Measurements from ENCODE around the gene ITPR1. TPM values are rescaled to one million over a fixed set of nuclear protein-coding genes. Genes with fewer than 3 reads are reported as not detected.

Gene ITPR1
- total and polyA plus RNA-seq, 2 experiments from 2014 or later, result 17.6 to 28.8 TPM

GRCh38 chr3:4743371-4743770 lies 250.2 kb downstream of the ITPR1 start:
- Histone ChIP-seq H3K4me3 (no peak overlapping the region), H3K27ac (no peak overlapping the region), H3K4me1 (ENCODE audit: low read depth) (no peaks in the 10 kb centered on the region), H3K27me3 (no peaks in the 10 kb centered on the region), H3K36me3 (no peaks in the 10 kb centered on the region), H3K9me3 (ENCODE audit: low read depth) (no peaks in the 10 kb centered on the region)
- TF ChIP-seq, protein P1, sequence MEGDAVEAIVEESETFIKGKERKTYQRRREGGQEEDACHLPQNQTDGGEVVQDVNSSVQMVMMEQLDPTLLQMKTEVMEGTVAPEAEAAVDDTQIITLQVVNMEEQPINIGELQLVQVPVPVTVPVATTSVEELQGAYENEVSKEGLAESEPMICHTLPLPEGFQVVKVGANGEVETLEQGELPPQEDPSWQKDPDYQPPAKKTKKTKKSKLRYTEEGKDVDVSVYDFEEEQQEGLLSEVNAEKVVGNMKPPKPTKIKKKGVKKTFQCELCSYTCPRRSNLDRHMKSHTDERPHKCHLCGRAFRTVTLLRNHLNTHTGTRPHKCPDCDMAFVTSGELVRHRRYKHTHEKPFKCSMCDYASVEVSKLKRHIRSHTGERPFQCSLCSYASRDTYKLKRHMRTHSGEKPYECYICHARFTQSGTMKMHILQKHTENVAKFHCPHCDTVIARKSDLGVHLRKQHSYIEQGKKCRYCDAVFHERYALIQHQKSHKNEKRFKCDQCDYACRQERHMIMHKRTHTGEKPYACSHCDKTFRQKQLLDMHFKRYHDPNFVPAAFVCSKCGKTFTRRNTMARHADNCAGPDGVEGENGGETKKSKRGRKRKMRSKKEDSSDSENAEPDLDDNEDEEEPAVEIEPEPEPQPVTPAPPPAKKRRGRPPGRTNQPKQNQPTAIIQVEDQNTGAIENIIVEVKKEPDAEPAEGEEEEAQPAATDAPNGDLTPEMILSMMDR (IDR thresholded peaks at IDR 0.05; ENCODE audit: low read depth, low read length), result no peak
- DNase-seq (ENCODE audit: low read depth in 1 of 2, low spot score in 1 of 2), result no peak

DNA sequence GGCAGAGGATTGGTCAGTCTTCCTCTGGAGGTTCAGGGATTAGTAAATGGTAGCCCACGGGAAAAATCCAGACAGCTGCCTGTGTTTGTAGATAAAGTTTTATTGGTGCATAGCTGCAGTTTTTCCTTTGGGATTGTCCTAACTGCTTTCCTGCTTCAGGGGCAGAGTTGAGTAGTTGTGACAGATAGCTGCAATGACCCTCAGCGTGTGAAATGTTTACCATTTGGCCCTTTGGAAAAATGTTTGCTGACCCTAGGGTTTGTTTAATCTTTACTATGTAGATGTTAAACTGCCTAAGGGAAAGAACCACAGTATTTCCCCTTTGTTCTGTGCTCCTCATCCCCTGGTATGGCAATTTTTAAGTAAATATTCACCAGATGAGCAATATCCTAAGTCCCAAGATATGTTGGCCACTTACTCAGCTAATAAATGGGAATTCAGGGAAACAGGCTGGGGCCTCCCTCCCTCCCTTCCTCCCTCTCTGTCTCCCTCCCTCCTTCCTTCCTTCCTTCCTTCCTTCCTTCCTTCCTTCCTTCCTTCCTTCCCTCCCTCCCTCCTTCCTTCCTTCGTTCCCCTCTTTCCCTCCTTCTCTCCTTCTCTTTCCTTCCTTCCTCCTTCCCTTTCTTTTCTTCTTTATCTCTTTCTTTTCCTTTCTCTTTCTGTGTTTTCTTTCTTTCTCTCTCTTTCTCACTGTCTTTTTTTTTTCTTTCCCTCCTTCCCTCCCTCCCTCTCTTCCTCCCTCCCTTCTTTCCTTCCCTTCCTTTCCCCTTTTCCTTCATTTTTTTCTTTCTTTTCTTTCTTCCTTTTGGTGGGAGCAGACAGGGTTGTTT lies 251.5 kb downstream of the ITPR1 start:
- no peak overlapping the region for H3K27ac ChIP-seq
- H3K36me3 ChIP-seq, result no peaks in the 10 kb centered on the region
- TF ChIP-seq, protein P1 (IDR thresholded peaks at IDR 0.05; ENCODE audit: low read depth, low read length), result no peak
- peak in 1 of 2 donors; percentile 34 for DNase-seq (ENCODE audit: low read depth in 1 of 2, low spot score in 1 of 2)
- H3K4me3 ChIP-seq, result no peak overlapping the region
- H3K4me1 ChIP-seq (ENCODE audit: low read depth), result no peaks in the 10 kb centered on the region
- H3K9me3 ChIP-seq (ENCODE audit: low read depth), result no peaks in the 10 kb centered on the region
- no peaks in the 10 kb centered on the region for H3K27me3 ChIP-seq

DNA sequence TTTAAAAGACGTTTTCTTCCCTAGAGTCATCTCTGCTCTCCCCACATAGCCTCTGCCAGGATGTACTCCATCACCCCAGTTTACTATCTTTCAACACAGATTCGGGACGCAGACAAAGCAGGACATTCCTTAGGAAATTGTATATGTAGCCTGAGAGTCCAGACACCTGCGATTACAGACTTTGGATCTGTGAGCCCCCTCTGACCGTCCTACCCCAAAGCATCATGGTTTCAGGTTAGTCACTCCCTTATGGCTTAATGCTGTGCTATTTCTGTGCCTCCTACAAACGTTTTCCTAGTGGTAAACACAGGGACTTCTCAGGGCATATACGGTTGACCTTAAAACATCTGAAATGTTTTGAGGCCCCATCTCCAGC lies 252.1 kb downstream of the ITPR1 start:
- Histone ChIP-seq H3K4me3 (no peak overlapping the region), H3K4me1 (ENCODE audit: low read depth) (peaks cover 4% of the 10 kb centered on the region), H3K36me3 (no peaks in the 10 kb centered on the region), H3K27me3 (no peaks in the 10 kb centered on the region), H3K27ac (no peak overlapping the region), H3K9me3 (ENCODE audit: low read depth) (no peaks in the 10 kb centered on the region)
- TF ChIP-seq, protein P1 (IDR thresholded peaks at IDR 0.05; ENCODE audit: low read depth, low read length), result no peak
- no peak for DNase-seq (ENCODE audit: low read depth in 1 of 2, low spot score in 1 of 2)

GRCh38 chr3:4746241-4746958 lies 253.3 kb downstream of the ITPR1 start:
- H3K4me1 ChIP-seq (ENCODE audit: low read depth), result peaks cover 16% of the 10 kb centered on the region
- TF ChIP-seq, protein P1 (IDR thresholded peaks at IDR 0.05; ENCODE audit: low read depth, low read length), result no peak
- no peaks in the 10 kb centered on the region for H3K9me3 ChIP-seq (ENCODE audit: low read depth)
- H3K36me3 ChIP-seq, result no peaks in the 10 kb centered on the region
- H3K27me3 ChIP-seq, result no peaks in the 10 kb centered on the region
- H3K27ac ChIP-seq, result no peak overlapping the region
- no peak overlapping the region for H3K4me3 ChIP-seq
- peak in 1 of 2 donors; percentile 89 for DNase-seq (ENCODE audit: low read depth in 1 of 2, low spot score in 1 of 2)

- H3K27ac ChIP-seq, result no peak overlapping the region
- no peaks in the 10 kb centered on the region for H3K27me3 ChIP-seq
- TF ChIP-seq, protein P1 (IDR thresholded peaks at IDR 0.05; ENCODE audit: low read depth, low read length), result no peak
- H3K4me3 ChIP-seq, result no peak overlapping the region
- H3K36me3 ChIP-seq, result no peaks in the 10 kb centered on the region
- no peak for DNase-seq (ENCODE audit: low read depth in 1 of 2, low spot score in 1 of 2)
- H3K4me1 ChIP-seq (ENCODE audit: low read depth), result peaks cover 22% of the 10 kb centered on the region
- H3K9me3 ChIP-seq (ENCODE audit: low read depth), result no peaks in the 10 kb centered on the region
Observed at GRCh38 chr3:4748127-4748526, 255.0 kb downstream of the ITPR1 start.
